IMR-90 (cell line): ENCODE measurements around the gene IDH3B.

ENCODE experiments used
- BHLHE40 ChIP-seq: fragments of 150-350 bp; IDR thresholded peaks from 2 replicates; pipeline ENCODE4 v1.6.1; 2016; ENCODE audit warnings: mild to moderate bottlenecking, low read depth, low read length
- CTCF ChIP-seq: conservative IDR thresholded peaks from 2 replicates; pipeline ENCODE4 v1.5.1; 2012; ENCODE audit warnings: mild to moderate bottlenecking, low read depth, low read length, improper control_type of control experiment
- MAFK ChIP-seq: IDR thresholded peaks from 2 replicates; pipeline ENCODE4 v1.6.1; 2012; ENCODE audit warnings: low read depth, low read length, improper control_type of control experiment
- MAZ ChIP-seq: IDR thresholded peaks from 2 replicates; pipeline ENCODE4 v1.6.1; 2012; ENCODE audit warnings: low read depth, mild to moderate bottlenecking, low read length, improper control_type of control experiment, moderate library complexity, borderline replicate concordance
- POLR2A ChIP-seq: IDR thresholded peaks from 2 replicates; pipeline ENCODE4 v1.6.1; 2012; ENCODE audit warnings: mild to moderate bottlenecking, low read depth, low read length
- RAD21 ChIP-seq: IDR thresholded peaks from 2 replicates; pipeline ENCODE4 v1.6.1; 2012; ENCODE audit warnings: low read length, improper control_type of control experiment
- RFX5 ChIP-seq: IDR thresholded peaks from 2 replicates; pipeline ENCODE4 v1.8.0; 2012; ENCODE audit warnings: low read depth, mild to moderate bottlenecking, low read length, moderate library complexity
- SMC3 ChIP-seq: fragments of 150-350 bp; IDR thresholded peaks from 2 replicates; pipeline ENCODE4 v1.6.1; 2016; ENCODE audit warnings: low read depth, mild to moderate bottlenecking, antibody characterized with exemption, low read length, moderate library complexity

- TF ChIP-seq CTCF (no peak), BHLHE40 (no peak), RFX5 (no peak), RAD21 (no peak), SMC3 (no peak), MAZ (no peak), POLR2A (no peak), MAFK (no peak)
Measured at GRCh38 chr20:2691663-2692035, 27.6 kb upstream of the IDH3B start.
